22Rv1 (cell line): ENCODE results near the gene TCERG1L.

Source experiments
- ZFX ChIP-seq: fragments of 450-650 bp; IDR thresholded peaks from 2 replicates; pipeline ENCODE4 v1.6.1; 2017; ENCODE audit warnings: antibody characterized with exemption, borderline replicate concordance
- TF ChIP-seq, protein P1 (sequence below): fragments of 450-650 bp; IDR thresholded peaks from 2 replicates; pipeline ENCODE4 v1.5.1; 2017; ENCODE audit warnings: mild to moderate bottlenecking

DNA sequence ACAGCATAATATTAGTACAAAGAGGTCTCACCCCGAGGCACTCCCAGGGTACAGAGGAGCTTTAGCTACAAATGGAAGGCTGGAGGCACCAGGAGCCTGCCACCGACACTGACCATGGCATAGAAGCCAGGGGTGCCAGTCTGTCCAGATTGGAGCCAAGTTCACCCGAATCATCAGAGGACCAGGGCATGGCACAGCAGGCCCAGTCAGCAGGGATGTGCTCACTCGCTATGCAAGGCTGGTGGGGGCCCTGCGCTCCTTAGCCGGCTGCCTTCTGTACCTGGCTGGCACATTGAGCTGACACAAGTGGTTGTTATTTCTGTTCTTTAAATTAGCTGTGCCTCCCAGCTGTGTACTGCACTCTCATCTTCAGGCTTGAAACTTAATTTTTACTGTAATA, 149.3 kb downstream of the TCERG1L start:
- TF ChIP-seq, protein P1, sequence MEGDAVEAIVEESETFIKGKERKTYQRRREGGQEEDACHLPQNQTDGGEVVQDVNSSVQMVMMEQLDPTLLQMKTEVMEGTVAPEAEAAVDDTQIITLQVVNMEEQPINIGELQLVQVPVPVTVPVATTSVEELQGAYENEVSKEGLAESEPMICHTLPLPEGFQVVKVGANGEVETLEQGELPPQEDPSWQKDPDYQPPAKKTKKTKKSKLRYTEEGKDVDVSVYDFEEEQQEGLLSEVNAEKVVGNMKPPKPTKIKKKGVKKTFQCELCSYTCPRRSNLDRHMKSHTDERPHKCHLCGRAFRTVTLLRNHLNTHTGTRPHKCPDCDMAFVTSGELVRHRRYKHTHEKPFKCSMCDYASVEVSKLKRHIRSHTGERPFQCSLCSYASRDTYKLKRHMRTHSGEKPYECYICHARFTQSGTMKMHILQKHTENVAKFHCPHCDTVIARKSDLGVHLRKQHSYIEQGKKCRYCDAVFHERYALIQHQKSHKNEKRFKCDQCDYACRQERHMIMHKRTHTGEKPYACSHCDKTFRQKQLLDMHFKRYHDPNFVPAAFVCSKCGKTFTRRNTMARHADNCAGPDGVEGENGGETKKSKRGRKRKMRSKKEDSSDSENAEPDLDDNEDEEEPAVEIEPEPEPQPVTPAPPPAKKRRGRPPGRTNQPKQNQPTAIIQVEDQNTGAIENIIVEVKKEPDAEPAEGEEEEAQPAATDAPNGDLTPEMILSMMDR: no peak
- no peak for TF ChIP-seq ZFX
